Right lung (tissue), 5 donors: ENCODE results near the gene ANKRD36B. TPM values are rescaled to one million over a fixed set of nuclear protein-coding genes. Genes with fewer than 3 reads are reported as not detected.
"Not testable (repeated sequence)": the region's sequence is repeated elsewhere in the genome, so short reads cannot be mapped to it uniquely, and the experiment has no call there.

Experiments used
- DNase-seq, 2 donors: peaks; one replicate each; pipeline ENCODE4 v3.0.0-alpha.2; 2013
- polyA plus RNA-seq, 5 donors: library from polyadenylated mRNA; unstranded; fragments of 120-200 nt; gene quantifications; one replicate each; pipeline versions ENCODE4 v1.2.1 to v1.2.3, GENCODE V29; 2013; ENCODE audit warnings: inconsistent platforms in 1 of 5, low replicate concordance in 1 of 5; ENCODE audit not compliant: insufficient read length in 5 of 5, insufficient read depth in 1 of 5

ANKRD36B gene
- polyA plus RNA-seq, 5 donors, result 17.4 to 58.2 (median 51.2) TPM

DNA sequence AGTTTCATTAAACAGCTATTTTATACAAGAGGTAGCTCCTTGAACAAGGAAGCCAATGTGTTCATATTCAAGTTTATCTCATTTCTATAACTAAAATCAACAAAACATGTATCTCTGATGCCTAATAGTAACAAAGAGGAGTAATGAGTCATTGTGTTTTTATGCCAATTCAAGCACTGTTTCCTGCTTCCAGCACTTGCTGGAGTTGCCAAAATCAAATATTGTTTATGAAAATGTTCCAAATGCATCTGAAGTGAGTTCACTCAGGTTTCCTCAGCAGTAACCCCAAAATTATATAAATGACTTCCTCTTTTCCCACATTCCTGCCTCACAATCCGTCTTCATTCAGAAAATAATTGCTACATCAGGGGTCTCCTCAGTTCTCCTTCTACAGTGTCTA lies 39.2 kb downstream of the ANKRD36B start:
- not testable (repeated sequence) for DNase-seq

DNA sequence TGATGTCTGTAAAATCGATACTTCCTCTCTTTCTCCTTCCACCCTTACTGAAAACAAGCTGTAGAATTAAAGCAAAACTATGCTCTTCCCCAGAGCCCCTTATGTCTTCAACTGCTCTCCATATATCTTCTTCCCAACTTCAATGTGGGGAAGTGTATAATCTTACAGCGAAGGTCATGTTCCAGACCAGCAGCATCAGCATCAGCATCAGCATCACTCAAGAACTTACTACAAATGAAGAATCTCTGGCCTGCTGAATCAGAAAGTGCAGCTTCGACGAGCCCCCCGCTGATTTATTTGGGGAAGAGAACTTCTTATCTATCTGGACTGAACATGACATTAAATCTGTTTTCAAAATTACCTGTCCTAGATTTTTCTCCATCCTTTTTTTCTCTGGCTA lies 40.6 kb downstream of the ANKRD36B start:
- not testable (repeated sequence) for DNase-seq

- DNase-seq, result not testable (repeated sequence)
These were observed 41.1 kb downstream of the ANKRD36B start for GRCh38 chr2:97548536-97548935.

- DNase-seq, result no peak
These were observed 43.0 kb downstream of the ANKRD36B start for GRCh38 chr2:97546711-97547110.

DNA sequence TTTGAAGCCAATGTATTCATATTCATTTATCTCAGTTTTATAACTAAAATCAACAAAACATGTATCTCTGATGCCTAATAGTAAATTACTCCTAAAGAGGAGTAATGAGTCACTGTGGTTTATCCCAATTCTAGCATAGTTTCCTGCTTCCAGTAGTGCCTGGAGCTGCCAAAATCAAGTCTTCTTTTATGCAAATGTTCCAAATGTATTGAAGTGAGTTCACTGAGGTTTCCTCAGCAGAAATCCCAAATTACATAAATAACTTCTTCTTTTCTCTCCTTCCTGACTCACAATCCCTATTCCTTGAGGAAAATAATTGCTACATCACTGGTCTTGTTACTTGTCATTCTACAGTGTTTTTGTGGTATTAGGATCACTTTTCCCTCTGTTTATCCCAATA lies 44.8 kb downstream of the ANKRD36B start:
- DNase-seq, result not testable (repeated sequence)

DNA sequence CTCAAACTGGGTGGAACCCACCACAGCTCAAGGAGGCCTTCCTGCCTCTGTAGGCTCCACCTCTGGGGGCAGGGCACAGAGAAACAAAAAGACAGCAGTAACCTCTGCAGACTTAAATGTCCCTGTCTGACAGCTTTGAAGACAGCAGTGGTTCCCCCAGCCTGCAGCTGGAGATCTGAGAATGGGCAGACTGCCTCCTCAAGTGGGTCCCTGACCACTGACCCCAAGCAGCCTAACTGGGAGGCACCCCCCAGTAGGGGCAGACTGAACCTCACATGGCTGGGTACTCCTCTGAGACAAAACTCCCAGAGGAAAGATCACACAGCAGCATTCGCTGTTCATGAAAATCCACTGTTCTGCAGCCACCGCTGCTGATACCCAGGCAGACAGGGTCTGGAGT lies 63.8 kb downstream of the ANKRD36B start:
- not testable (repeated sequence) for DNase-seq

DNA sequence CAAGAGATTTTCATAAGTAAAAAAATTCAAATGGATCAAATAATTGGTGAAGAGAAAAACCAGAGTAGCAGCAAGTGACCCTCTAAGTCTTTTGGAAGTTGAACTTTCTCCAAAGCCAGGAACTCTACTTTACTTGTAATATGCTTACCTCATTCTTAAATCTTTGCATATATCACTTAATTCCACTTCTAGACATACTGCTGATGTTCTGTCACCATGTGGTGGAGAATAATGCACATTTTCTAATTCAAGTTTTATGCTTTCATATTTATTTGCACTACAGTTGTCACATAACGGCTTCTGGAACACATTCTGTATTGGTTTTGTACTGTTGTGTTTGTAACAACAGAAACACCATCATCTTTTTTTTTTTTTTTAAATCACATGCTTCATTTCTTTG lies 65.9 kb downstream of the ANKRD36B start:
- not testable (repeated sequence) for DNase-seq

DNA sequence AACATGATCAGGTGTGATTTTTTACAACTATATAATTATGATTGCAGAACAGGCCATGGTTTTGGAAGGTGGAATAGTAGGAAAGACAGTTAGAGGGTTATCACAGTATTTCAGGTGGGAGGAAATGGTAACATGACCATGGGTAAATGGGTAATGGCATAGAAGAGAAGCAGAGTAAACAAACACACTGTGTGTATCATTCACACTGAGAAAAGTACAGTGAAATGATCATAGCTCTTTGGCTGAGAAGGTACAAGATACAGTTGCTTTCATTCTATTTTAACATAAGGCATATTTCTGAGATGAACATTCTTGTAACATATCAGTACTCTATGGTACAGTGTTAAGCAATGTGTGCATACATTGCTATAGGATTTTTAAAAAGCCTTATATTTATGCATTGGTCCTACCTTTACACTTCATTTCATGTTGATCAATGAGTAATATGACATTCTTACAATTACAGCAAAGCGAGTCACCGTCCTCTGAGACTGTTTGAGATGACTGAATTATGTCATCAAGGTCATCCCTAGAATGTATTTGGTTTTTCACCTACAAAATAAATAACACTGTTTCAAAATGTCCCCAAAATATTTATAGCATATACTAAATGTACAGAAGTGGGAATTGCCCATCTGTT lies 66.6 kb downstream of the ANKRD36B start:
- DNase-seq, result not testable (repeated sequence)

DNA sequence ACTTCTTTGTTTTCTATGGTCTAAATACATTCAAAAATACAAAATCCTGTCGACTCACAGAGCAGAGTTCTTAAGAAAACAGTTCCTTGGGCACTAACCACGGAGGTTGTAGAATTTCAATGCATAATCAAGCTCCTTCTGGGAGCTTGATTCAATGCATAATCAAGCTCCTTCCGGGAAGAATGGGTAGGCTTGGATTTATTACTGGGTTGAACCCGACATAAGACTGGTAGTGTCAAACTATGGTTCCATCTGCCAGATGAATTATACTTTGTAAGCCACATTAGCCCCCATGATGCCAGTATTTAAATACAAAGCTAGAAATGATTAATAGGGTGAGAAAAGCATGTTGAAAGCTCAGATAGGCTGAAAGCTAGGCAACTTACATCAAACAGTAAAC lies 94.0 kb downstream of the ANKRD36B start:
- DNase-seq, result not testable (repeated sequence)

GRCh38 chr2:97490141-97490540 lies 99.5 kb downstream of the ANKRD36B start:
- not testable (repeated sequence) for DNase-seq

Other genes starting within 250 kb of the ANKRD36B start
- gene COX5B, start 56.2 kb upstream of the ANKRD36B start, polyA plus RNA-seq, result 100 to 1,000 TPM; 110 to 149 (median 127) TPM
- gene ACTR1B, start 74.2 kb upstream of the ANKRD36B start, polyA plus RNA-seq, result 10 to 100 TPM; 38.3 to 60.3 (median 50.0) TPM
- gene C2orf92, start 79.8 kb upstream of the ANKRD36B start, polyA plus RNA-seq, result 10 to 100 TPM; 17.9 to 28.9 (median 20.9) TPM
- gene ZAP70, start 123.7 kb upstream of the ANKRD36B start, polyA plus RNA-seq, result 1 to 10 TPM; 1.5 to 2.4 (median 1.8) TPM